Measurements from ENCODE around the gene DNAH8. TPM values are rescaled to one million over a fixed set of nuclear protein-coding genes. Genes with fewer than 3 reads are reported as not detected.

Gene DNAH8
- total RNA-seq, 1 experiment from 2014 or later: 0.05 TPM

DNA sequence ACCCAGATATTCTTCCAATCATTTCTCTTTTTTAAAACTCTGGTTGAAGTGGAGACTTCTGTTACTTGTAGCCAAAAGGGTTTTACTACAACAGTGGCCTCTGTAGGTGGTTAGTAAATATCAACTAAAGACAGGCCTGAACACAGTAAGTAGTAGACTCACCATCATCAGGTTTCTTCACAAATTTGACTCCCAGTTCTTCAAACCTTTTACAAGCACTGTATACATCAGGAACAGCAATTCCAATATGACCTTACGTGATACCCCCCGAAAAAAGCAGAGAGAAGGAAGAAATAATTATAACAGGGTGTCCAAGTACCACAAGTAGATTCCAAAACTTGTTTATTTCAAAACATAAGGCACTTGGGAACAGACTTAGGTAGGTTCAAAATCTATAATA is 33.3 kb upstream of the DNAH8 start:
- no peak overlapping the region for H3K4me3 Mint-ChIP-seq (ENCODE audit: low read depth, unreplicated experiment)
- no peaks in the 10 kb centered on the region for H3K9me3 Mint-ChIP-seq (ENCODE audit: low read depth, unreplicated experiment)
- intact Hi-C loops (cut with micrococcal nuclease; ENCODE audit: unreplicated experiment): no loop called here
- H3K27me3 Mint-ChIP-seq (ENCODE audit: unreplicated experiment): no peaks in the 10 kb centered on the region
- CTCF ChIA-PET: interaction anchor here (0.6 kb wide), 1 partner anchor 899 kb away, joined by 3 read pairs; no protein-coding TSS in a partner anchor
- H3K4me1 Mint-ChIP-seq (ENCODE audit: low read depth, unreplicated experiment): no peaks in the 10 kb centered on the region
- no peak overlapping the region for H3K27ac Mint-ChIP-seq (ENCODE audit: unreplicated experiment)
- TF ChIP-seq, protein P1, sequence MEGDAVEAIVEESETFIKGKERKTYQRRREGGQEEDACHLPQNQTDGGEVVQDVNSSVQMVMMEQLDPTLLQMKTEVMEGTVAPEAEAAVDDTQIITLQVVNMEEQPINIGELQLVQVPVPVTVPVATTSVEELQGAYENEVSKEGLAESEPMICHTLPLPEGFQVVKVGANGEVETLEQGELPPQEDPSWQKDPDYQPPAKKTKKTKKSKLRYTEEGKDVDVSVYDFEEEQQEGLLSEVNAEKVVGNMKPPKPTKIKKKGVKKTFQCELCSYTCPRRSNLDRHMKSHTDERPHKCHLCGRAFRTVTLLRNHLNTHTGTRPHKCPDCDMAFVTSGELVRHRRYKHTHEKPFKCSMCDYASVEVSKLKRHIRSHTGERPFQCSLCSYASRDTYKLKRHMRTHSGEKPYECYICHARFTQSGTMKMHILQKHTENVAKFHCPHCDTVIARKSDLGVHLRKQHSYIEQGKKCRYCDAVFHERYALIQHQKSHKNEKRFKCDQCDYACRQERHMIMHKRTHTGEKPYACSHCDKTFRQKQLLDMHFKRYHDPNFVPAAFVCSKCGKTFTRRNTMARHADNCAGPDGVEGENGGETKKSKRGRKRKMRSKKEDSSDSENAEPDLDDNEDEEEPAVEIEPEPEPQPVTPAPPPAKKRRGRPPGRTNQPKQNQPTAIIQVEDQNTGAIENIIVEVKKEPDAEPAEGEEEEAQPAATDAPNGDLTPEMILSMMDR (IDR thresholded peaks at IDR 0.05; ENCODE audit: unreplicated experiment): no peak
- no TSS peak for BruUV-seq (replicated peaks)
- peaks cover 19% of the 10 kb centered on the region for H3K36me3 Mint-ChIP-seq (ENCODE audit: insufficient read depth, unreplicated experiment)
- DNase-seq: no peak

DNA sequence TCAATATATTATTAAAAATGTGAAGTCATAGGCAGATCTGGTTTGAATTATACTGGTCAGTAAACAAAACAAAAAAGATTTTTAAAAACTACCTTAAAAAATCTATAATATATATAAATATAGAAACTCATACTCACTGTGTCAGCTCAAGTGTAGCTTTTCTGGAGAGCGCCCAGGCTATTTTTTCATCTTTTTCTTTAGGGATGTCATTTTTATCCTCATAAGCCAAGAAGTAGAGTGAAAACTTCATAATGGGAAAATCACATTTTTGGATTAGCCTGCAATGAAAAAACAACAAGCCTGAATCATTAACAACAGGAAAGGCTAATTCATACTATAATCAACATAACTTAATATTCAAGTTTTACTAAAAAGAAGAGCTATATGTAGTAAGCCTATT is 30.9 kb upstream of the DNAH8 start:
- no TSS peak for BruUV-seq (replicated peaks)
- TF ChIP-seq, protein P1 (IDR thresholded peaks at IDR 0.05; ENCODE audit: unreplicated experiment): no peak
- CTCF ChIA-PET: no interaction called here
- Mint-ChIP-seq H3K4me1 (ENCODE audit: low read depth, unreplicated experiment) (peaks cover 10% of the 10 kb centered on the region), H3K36me3 (ENCODE audit: insufficient read depth, unreplicated experiment) (peaks cover 9% of the 10 kb centered on the region), H3K27ac (ENCODE audit: unreplicated experiment) (no peak overlapping the region), H3K9me3 (ENCODE audit: low read depth, unreplicated experiment) (no peaks in the 10 kb centered on the region), H3K4me3 (ENCODE audit: low read depth, unreplicated experiment) (no peak overlapping the region), H3K27me3 (ENCODE audit: unreplicated experiment) (no peaks in the 10 kb centered on the region)
- DNase-seq: no peak
- intact Hi-C loops (cut with micrococcal nuclease; ENCODE audit: unreplicated experiment): no loop called here

DNA sequence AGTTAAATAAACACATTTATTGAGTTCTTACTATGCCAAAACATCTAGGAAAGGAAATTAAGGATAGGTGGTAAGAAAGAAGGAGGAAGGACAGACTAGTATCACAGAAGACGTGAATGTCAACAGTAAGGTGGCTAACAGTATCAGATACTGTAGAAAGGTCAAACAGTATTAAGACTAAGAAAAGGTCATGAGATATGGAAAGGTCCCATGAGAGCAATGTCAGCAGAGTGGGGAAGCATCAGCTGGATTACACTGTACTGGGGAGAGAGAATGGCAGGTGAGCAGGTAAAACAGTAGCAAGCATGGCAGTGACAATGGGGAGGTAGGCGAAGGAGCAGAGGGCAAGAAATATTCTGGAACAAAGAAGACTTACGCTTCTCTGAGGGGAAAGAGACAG is 30.2 kb upstream of the DNAH8 start:
- Mint-ChIP-seq H3K4me1 (ENCODE audit: low read depth, unreplicated experiment) (peaks cover 15% of the 10 kb centered on the region), H3K4me3 (ENCODE audit: low read depth, unreplicated experiment) (no peak overlapping the region), H3K36me3 (ENCODE audit: insufficient read depth, unreplicated experiment) (peaks cover 9% of the 10 kb centered on the region), H3K27ac (ENCODE audit: unreplicated experiment) (no peak overlapping the region), H3K27me3 (ENCODE audit: unreplicated experiment) (no peaks in the 10 kb centered on the region), H3K9me3 (ENCODE audit: low read depth, unreplicated experiment) (no peaks in the 10 kb centered on the region)
- DNase-seq: no peak
- BruUV-seq (replicated peaks): no TSS peak
- intact Hi-C loops (cut with micrococcal nuclease; ENCODE audit: unreplicated experiment): no loop called here
- CTCF ChIA-PET: no interaction called here
- TF ChIP-seq, protein P1 (IDR thresholded peaks at IDR 0.05; ENCODE audit: unreplicated experiment): no peak

DNA sequence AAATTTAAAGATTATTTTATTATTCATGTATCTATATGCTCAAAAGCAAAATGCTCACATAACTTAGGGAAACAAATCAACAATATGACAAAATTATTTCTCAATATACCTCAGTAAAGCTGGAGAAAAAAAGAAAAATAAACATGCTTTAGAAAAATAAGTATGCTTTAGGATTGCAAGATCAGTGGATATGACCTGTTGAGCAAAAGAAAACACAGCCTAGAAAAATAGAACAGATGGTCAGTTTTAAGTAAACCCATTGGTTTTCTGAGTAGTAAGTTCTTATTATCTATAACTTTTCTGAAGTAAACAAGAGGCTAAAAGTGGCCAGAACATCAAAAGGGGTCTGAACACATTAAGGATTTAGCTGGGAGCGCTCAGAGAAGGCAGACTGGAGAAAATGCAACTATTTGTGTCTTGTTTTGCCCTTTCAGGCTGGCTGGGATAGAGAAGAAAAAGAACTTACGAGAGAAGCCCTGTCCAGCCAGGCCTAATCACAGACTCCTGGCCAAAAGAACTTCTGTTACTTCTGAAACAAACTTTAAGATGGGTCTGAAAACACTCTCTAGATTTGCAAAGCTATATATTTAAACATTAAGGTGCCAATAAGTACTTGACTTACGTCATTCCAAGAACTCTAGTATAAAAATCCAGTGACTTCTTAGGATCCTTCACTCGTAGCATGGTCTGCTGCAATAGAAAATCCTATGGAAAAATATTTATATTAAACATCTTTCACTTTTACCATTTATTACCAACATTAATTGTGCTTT is 28.7 kb upstream of the DNAH8 start:
- Mint-ChIP-seq H3K36me3 (ENCODE audit: insufficient read depth, unreplicated experiment) (peaks cover 9% of the 10 kb centered on the region), H3K9me3 (ENCODE audit: low read depth, unreplicated experiment) (no peaks in the 10 kb centered on the region), H3K4me1 (ENCODE audit: low read depth, unreplicated experiment) (peaks cover 15% of the 10 kb centered on the region), H3K27ac (ENCODE audit: unreplicated experiment) (no peak overlapping the region), H3K27me3 (ENCODE audit: unreplicated experiment) (no peaks in the 10 kb centered on the region), H3K4me3 (ENCODE audit: low read depth, unreplicated experiment) (no peak overlapping the region)
- no peak for DNase-seq
- TF ChIP-seq, protein P1 (IDR thresholded peaks at IDR 0.05; ENCODE audit: unreplicated experiment): no peak
- no TSS peak for BruUV-seq (replicated peaks)
- CTCF ChIA-PET: interaction anchor here (0.5 kb wide), 1 partner anchor 171 kb away, joined by 3 read pairs; no protein-coding TSS in a partner anchor
- intact Hi-C loops (cut with micrococcal nuclease; ENCODE audit: unreplicated experiment): no loop called here
